ENCODE results near the gene PLXNA2. TPM values are rescaled to one million over a fixed set of nuclear protein-coding genes. Genes with fewer than 3 reads are reported as not detected.

The PLXNA2 gene
- total and polyA plus RNA-seq, 7 donors: 4.4 to 33.6 (median 20.8) TPM

GRCh38 chr1:207995576-207995975 lies 248.6 kb downstream of the PLXNA2 start:
- Histone ChIP-seq H3K9me3 (no peaks in the 10 kb centered on the region), H3K4me1 (no peaks in the 10 kb centered on the region), H3K27me3 (ENCODE audit: insufficient read depth in 3 of 3, low read length in 2 of 3) (no peaks in the 10 kb centered on the region), H3K27ac (no peak overlapping the region), H3K4me3 (no peak overlapping the region), H3K36me3 (ENCODE audit: insufficient read depth in 1 of 2, low read depth in 1 of 2) (no peaks in the 10 kb centered on the region)
- DNase-seq (no peak), ATAC-seq (no peak)
- TF ChIP-seq, protein P1, sequence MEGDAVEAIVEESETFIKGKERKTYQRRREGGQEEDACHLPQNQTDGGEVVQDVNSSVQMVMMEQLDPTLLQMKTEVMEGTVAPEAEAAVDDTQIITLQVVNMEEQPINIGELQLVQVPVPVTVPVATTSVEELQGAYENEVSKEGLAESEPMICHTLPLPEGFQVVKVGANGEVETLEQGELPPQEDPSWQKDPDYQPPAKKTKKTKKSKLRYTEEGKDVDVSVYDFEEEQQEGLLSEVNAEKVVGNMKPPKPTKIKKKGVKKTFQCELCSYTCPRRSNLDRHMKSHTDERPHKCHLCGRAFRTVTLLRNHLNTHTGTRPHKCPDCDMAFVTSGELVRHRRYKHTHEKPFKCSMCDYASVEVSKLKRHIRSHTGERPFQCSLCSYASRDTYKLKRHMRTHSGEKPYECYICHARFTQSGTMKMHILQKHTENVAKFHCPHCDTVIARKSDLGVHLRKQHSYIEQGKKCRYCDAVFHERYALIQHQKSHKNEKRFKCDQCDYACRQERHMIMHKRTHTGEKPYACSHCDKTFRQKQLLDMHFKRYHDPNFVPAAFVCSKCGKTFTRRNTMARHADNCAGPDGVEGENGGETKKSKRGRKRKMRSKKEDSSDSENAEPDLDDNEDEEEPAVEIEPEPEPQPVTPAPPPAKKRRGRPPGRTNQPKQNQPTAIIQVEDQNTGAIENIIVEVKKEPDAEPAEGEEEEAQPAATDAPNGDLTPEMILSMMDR (IDR thresholded peaks at IDR 0.05): no peak
- intact Hi-C loops (cut with DNase I): no loop called here
- WGBS, 3 donors: 81 to 93% (median 91%) methylated on average over 4 of the region's 4 CpGs

- 77 to 86% (median 86%) methylated on average over 5 of the region's 5 CpGs for WGBS, 3 donors
- H3K27ac ChIP-seq: no peak overlapping the region
These were observed 250.4 kb downstream of the PLXNA2 start for GRCh38 chr1:207993477-207994445.

DNA sequence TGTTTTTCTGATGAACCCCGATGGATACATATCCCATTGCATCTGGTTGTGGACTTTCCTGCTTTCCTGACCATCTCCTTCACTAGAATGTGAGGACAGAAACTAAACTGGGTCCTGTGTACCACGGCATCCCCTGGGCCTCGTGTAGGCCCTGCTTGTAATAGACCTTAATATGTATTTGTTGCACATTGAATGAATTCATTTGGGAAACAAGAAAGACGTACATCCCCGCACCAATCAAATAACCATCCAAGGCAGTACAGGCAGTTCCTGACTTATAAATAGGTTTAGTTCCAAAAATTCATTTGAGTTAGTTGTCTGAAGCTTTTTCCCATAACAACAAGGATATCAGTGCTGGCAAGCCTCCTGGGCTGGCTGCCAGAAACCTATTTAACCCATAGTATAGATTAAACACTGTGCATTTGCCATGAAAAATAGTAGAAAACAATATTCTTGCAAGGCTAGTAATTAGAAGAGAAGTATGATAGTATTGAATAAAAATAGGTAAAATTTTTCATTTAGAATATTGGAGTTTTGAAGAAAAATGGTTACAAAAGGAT lies 251.4 kb downstream of the PLXNA2 start:
- TF ChIP-seq, protein P1 (IDR thresholded peaks at IDR 0.05): no peak
- Histone ChIP-seq H3K4me1 (no peaks in the 10 kb centered on the region), H3K4me3 (no peak overlapping the region), H3K27me3 (ENCODE audit: insufficient read depth in 3 of 3, low read length in 2 of 3) (no peaks in the 10 kb centered on the region), H3K27ac (no peak overlapping the region), H3K36me3 (ENCODE audit: insufficient read depth in 1 of 2, low read depth in 1 of 2) (no peaks in the 10 kb centered on the region), H3K9me3 (no peaks in the 10 kb centered on the region)
- intact Hi-C loops (cut with DNase I): no loop called here
- WGBS, 3 donors: 67 to 85% (median 84%) methylated on average over 5 of the region's 5 CpGs
- DNase-seq: no peak
- no peak for ATAC-seq

More at GRCh38 chr1:207993477-207994445, 250.4 kb downstream of the PLXNA2 start:
- H3K9me3 ChIP-seq: no peaks in the 10 kb centered on the region
- TF ChIP-seq, protein P1 (IDR thresholded peaks at IDR 0.05): no peak
- H3K4me1 ChIP-seq: no peaks in the 10 kb centered on the region
- intact Hi-C loops (cut with DNase I): no loop called here
- no peak overlapping the region for H3K4me3 ChIP-seq
- DNase-seq (no peak), ATAC-seq (no peak)
- no peaks in the 10 kb centered on the region for H3K36me3 ChIP-seq (ENCODE audit: insufficient read depth in 1 of 2, low read depth in 1 of 2)
- H3K27me3 ChIP-seq (ENCODE audit: insufficient read depth in 3 of 3, low read length in 2 of 3): no peaks in the 10 kb centered on the region

DNA sequence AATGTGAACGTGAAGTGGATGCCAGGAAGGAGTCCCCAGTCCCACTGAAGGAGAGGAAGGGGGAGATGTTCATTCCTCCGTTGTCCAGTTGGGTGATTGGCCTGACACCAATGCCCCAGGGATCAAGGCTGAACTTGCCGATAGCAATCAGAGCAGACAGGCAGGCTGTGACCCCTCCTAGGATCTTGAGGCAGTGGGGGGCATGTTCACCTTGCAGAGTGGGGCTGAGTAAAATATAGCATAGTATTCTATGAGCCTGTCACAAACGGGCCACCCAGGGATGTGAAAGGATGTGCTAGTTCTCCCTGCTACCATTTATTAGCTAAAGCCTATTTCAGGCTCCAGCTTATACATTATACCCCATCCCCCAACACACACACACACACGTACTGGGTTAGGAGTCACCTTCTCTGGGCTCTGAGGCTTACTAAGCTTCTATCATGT lies 252.6 kb downstream of the PLXNA2 start:
- TF ChIP-seq, protein P1 (IDR thresholded peaks at IDR 0.05): no peak
- H3K4me3 ChIP-seq: no peak overlapping the region
- ATAC-seq (no peak), DNase-seq (no peak)
- no peaks in the 10 kb centered on the region for H3K27me3 ChIP-seq (ENCODE audit: insufficient read depth in 3 of 3, low read length in 2 of 3)
- intact Hi-C loops (cut with DNase I): no loop called here
- no peaks in the 10 kb centered on the region for H3K4me1 ChIP-seq
- no peak overlapping the region for H3K27ac ChIP-seq
- WGBS, 3 donors: 63 to 67% (median 64%) methylated on average over 5 of the region's 5 CpGs
- no peaks in the 10 kb centered on the region for H3K9me3 ChIP-seq
- H3K36me3 ChIP-seq (ENCODE audit: insufficient read depth in 1 of 2, low read depth in 1 of 2): no peaks in the 10 kb centered on the region

All from psoas muscle (tissue), 8 donors.